Left renal pelvis (tissue), 4 donors: ENCODE results near the gene VGLL4. TPM values are rescaled to one million over a fixed set of nuclear protein-coding genes. Genes with fewer than 3 reads are reported as not detected.
"Not testable (repeated sequence)": the region's sequence is repeated elsewhere in the genome, so short reads cannot be mapped to it uniquely, and the experiment has no call there.

ENCODE experiments used
- DNase-seq, 4 donors: peaks; one replicate each; pipeline ENCODE4 v3.0.0-alpha.2; 2013; ENCODE audit warnings: low read depth in 4 of 4, low spot score in 3 of 4
- polyA plus RNA-seq, 4 donors: library from polyadenylated mRNA; unstranded; fragments of 120-200 nt; gene quantifications; one replicate each; pipeline ENCODE4 v1.2.1, GENCODE V29; 2013; ENCODE audit not compliant: insufficient read length in 4 of 4

Gene VGLL4
- polyA plus RNA-seq, 4 donors: 104 to 145 (median 113) TPM

DNA sequence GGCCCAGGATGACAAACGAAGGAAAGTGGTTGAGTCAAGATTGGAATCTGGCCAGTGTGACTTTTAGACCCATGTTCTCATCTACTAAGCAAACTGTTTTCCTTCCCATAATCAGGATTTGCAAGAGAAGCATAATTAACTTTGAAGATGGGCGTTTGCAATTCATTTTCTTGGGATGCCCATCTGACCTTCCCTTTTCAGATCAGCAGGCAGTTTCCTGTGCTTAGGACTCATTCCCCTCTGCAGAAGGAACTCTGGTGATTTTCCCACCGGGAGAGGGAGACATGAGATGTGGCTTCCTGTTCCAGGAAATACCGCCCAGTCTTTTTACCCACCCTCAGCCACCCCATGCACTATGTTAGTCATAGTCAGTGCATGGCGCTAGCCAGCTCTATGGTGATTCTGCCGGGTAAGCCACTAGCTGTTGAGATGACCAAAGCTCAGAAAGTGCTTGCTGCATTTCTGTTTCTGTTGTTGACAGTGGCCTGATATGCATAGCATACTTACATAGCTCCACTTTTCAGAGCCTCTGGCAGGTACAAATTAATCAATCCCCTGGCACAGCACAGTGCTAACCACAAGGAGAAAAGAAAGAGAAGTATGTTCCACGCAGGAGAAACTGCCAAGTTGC, 129.4 kb downstream of the VGLL4 start:
- no peak for DNase-seq

DNA sequence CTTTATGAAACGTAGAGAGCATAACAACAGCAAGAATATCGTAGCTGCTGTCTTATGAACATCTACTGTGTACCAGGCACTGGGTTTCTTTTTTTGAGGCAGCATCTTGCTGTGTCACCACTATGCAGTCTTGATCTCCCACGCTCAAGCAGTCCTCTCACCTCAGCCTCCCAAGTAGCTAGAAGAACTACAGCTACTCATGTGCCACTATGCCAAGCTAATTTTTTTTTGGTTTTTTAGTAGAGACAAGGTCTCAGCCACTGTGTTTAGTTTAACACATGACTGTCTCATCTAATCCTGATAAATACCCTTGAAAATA, 129.9 kb downstream of the VGLL4 start:
- DNase-seq: no peak

DNA sequence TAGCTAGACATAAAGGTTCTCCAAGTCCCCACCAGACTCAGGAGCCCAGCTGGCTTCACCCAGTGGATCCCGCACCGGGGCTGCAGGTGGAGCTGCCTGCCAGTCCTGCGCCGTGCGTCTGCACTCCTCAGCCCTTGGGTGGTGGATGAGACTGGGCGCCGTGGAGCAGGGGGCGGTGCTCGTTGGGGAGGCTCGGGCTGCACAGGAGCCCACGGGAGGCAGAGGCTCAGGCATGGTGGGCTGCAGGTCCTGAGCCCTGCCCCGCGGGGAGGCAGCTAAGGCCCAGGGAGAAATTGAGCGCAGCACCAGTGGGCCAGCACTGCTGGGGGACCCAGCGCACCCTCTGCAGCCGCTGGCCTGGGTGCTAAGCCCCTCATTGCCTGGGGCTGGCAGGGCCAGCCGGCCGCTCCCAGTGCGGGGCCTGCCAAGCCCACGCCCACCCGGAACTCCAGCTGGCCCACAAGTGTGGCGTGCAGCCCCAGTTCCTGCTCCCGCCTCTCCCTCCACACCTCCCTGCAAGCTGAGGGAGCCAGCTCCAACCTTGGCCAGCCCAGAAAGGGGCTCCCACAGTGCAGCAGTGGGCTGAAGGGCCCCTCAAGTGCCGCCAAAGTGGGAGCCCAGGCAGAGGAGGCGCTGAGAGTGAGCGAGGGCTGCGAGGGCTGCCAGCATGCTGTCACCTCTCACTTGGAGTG, 130.4 kb downstream of the VGLL4 start:
- not testable (repeated sequence) for DNase-seq

DNA sequence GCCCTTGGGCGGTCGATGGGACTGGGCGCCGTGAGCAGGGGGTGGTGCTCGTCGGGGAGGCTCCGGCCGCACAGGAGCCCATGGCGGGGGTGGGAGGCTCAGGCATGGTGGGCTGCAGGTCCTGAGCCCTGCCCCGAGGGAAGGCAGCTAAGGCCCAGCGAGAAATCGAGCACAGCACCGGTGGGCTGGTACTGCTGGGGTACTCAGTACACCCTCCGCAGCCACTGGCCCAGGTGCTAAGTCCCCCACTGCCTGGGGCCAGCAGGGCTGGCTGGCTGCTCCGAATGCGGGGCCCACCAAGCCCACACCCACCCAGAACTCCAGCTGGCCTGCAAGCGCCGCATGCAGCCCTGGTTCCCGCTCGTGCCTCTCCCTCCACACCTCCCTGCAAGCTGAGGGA, 132.1 kb downstream of the VGLL4 start:
- DNase-seq: not testable (repeated sequence)

DNA sequence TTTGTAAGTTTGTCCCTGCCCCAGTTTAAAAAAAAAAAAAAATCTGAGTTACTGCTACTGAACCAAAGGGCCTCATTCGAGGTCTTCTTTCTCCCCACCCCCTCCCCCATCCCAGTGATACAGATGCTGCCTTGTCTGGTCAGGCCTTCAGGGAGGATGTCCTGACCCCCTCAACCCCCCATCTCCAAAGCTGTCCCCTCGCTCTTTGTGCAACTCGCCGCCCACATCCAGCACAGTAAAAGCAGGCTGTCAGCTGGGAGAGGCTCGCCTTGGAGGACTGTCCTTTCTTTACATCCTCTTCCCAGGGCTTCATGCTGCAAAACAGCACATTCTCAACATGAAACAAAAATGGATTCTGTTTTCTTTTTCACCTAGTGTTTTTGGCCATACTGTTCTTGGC, 133.4 kb downstream of the VGLL4 start:
- no peak for DNase-seq

DNA sequence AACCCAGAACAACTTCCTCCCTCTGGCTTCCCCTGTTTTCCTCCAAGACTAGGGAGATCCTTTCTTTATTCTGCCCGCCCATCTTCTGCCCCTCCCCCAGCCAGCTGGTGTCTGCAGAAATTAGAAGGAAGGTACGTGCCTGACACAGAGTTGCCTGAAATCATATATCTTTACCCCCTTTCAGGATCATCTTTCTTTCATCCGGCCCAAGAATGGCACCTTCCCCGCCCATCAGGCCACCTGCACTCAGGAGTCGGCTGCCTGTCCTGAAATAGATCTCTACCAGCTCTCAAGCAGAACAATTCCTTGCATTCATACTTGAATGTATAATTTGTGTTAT, 133.7 kb downstream of the VGLL4 start:
- no peak for DNase-seq

DNA sequence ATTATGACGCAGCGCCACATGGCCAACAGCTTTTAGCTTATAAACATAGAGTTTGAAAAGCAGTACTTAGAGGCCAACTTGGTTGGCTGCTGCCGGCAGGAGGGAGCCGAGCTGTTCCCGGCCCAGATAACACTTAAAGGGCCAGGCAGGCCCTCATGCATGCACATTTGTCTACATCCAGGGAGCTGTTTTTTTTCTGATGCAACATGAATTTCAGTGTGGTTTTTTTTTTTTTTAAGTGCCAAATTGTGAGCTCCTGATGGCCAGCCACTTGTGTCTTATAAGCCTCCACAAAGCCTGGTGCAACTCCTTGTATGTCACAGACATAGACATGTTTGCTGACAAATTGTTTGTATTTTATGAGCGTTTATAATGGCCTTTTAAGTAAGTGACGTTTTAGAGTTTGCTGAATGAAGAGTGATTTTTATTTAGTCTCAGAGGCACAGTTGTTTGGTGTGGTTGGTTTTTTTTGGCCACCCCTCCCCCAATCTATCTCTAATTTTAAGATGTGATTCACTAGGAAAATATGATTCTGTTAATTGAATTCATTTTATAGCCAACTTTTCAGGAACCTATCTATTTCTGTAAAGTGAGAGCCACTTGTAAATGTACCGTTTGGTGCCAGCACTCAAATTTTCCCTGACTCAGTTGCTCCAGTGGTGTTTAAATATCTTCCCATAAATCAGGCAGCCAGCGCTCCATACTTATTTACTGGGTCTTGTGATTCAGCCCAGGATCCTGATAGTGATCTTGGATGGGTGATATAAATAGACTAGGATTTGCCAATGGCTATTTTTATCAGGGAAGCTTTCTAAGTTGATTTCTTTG, 134.3 kb downstream of the VGLL4 start:
- no peak for DNase-seq

DNA sequence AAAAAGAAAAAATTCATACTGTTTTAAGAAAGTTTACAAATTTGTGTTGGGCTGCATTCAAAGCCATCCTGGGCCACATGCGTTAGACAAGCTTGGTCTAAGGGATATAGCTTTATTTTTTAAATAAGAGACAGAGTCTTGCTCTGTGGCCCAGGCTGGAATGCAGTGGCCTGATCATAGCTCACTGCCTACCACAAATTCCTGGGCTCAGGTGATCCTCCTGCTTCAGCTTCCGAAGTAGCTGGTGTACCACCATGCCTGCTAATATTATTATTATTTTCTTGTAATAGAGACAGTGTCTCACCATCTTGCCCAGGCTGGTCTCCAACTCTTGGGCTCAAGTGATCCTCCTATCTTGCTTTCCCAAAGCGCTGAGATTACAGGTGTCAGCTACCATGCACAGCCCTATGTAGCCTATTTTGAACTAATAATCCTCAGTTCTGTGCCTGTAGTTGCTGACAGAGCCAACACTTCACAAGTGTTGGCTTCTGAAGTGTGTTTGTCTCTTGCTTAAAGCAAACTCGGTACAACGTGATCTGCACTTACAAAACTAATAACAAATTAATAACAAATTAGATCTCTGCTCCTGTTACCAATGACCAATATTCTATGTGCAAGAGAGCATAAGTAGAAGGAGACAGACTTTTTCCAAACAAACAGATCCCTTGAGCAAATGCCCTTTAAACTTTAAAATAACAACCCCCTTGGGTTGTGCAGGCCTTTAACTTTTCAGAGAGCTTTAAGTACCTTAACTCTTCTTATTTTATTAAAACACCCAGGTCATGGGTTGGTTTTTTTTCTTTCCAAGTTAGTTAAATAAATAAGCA, 135.2 kb downstream of the VGLL4 start:
- DNase-seq: no peak

DNA sequence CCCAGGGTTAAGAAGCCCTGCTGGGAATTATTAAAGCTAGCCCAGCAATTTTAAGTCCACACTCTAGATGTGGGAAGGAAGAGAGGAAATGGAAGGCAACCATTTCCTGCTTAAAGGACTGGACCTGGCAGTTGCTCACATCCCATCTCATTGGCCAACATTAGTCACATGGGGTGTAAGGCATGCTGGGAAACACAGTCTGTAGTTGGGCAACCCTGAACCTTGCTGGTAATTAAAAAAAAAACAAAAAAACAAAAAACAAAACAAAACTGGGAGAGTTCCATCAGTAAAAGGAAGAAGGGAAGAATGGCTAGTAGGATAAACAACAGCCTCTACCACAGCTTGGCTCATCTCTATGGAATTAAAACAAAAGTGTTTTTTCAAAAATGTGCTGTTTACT, 136.0 kb downstream of the VGLL4 start:
- DNase-seq: no peak

Other genes with a start within 250 kb of the VGLL4 start
- 10 to 100 TPM; 15.8 to 21.4 (median 19.5) TPM for gene TAMM41, start 203.0 kb upstream of the VGLL4 start, polyA plus RNA-seq